Measurements from ENCODE around the gene SPATA3. TPM values are rescaled to one million over a fixed set of nuclear protein-coding genes. Genes with fewer than 3 reads are reported as not detected.

SPATA3 gene
- total and polyA plus RNA-seq, 2 of the 13 experiments (the other 11 are each of a cell fraction or from before 2014, with no cell fraction given): not detected

- TF ChIP-seq SNAPC2 (CRISPR knock-in tag; IDR thresholded peaks at IDR 0.05) (no peak), HMG20A (CRISPR knock-in tag; IDR thresholded peaks at IDR 0.05; ENCODE audit: borderline replicate concordance) (no peak), PATZ1 (CRISPR knock-in tag; IDR thresholded peaks at IDR 0.05) (peak; percentile 33; the same call in 1 of the 2 replicates), ZNF570 (CRISPR knock-in tag; IDR thresholded peaks at IDR 0.05; ENCODE audit: borderline replicate concordance) (no peak), HNF4A (CRISPR knock-in tag; IDR thresholded peaks at IDR 0.05) (peak; percentile 79), MBNL3 (CRISPR knock-in tag; conservative IDR thresholded peaks at IDR 0.05) (no peak), RAD21 (CRISPR knock-in tag; IDR thresholded peaks at IDR 0.05) (no peak; the same call in 1 of the 2 replicates), MZF1 (CRISPR knock-in tag; IDR thresholded peaks at IDR 0.05; ENCODE audit: borderline replicate concordance) (no peak), ZNF788 (CRISPR knock-in tag; IDR thresholded peaks at IDR 0.05; ENCODE audit: borderline replicate concordance) (peak; percentile 34; the same call in 1 of the 2 replicates), ZFY (CRISPR knock-in tag; IDR thresholded peaks at IDR 0.05) (0 out of 2 replicates have a peak, but pooled peaks have one; percentile 7), CBFB (CRISPR knock-in tag; IDR thresholded peaks at IDR 0.05) (no peak), DPF2 (CRISPR knock-in tag; IDR thresholded peaks at IDR 0.05; ENCODE audit: borderline replicate concordance, low read depth) (peak; percentile 29; the same call in 1 of the 2 replicates), SKIL (CRISPR knock-in tag; IDR thresholded peaks at IDR 0.05; ENCODE audit: borderline replicate concordance) (peak; percentile 45; the same call in 1 of the 2 replicates), ARNT (IDR thresholded peaks at IDR 0.05) (no peak), FLYWCH1 (CRISPR knock-in tag; IDR thresholded peaks at IDR 0.05) (no peak), ZNF460 (CRISPR knock-in tag; IDR thresholded peaks at IDR 0.05; ENCODE audit: borderline replicate concordance) (peak; percentile 86), ZNF629 (CRISPR knock-in tag; conservative IDR thresholded peaks at IDR 0.05) (no peak; the same call in 1 of the 2 replicates), ZNF564 (CRISPR knock-in tag; IDR thresholded peaks at IDR 0.05) (no peak), RBAK (CRISPR knock-in tag; IDR thresholded peaks at IDR 0.05) (no peak), GATA4 (IDR thresholded peaks at IDR 0.05; ENCODE audit: borderline replicate concordance, low read depth) (0 out of 2 replicates have a peak, but pooled peaks have one; percentile 22), TOE1 (CRISPR knock-in tag; IDR thresholded peaks at IDR 0.05) (no peak), ZGPAT (CRISPR knock-in tag; IDR thresholded peaks at IDR 0.05) (peak; percentile 79)
Measured at GRCh38 chr2:231039821-231040364, 44.0 kb downstream of the SPATA3 start (continued).
